Mononuclear cell (primary cell): Measurements from ENCODE around the gene NACC2. TPM values are rescaled to one million over a fixed set of nuclear protein-coding genes. Genes with fewer than 3 reads are reported as not detected.
A peak's percentile ranks its signal among the peaks of the same experiment; 100 is the strongest.

Experiments used
- H3K27me3 ChIP-seq: 2 replicates; pipeline ENCODE4 v1.6.0; 2011; ENCODE audit warnings: low read length, control low read depth; ENCODE audit not compliant: insufficient read depth
- H3K4me1 ChIP-seq: 2 replicates; pipeline ENCODE4 v1.5.1; 2011; ENCODE audit warnings: mild to moderate bottlenecking, low read length, control low read depth; ENCODE audit not compliant: insufficient read depth
- H3K4me3 ChIP-seq: 2 replicates; pipeline ENCODE4 v1.5.1; 2011; ENCODE audit warnings: mild to moderate bottlenecking, low read length, moderate library complexity
- H3K9me3 ChIP-seq: 2 replicates; pipeline ENCODE4 v1.5.1; 2011; ENCODE audit warnings: low read depth, mild to moderate bottlenecking, control low read depth, low read length
- total RNA-seq: library from RNA; depleted of rRNA; stranded (reverse); fragments of >200 nt; gene quantifications from one replicate; pipeline ENCODE4 v1.2.3, GENCODE V29; 2012

Gene NACC2
- total RNA-seq, 1 donor: 9.2 TPM

- Histone ChIP-seq H3K27me3 (no peaks in the 10 kb centered on the region), H3K9me3 (no peaks in the 10 kb centered on the region), H3K4me3 (no peak overlapping the region), H3K4me1 (peaks cover 42% of the 10 kb centered on the region)
Observed at GRCh38 chr9:135961811-135962695, 133.0 kb downstream of the NACC2 start.

GRCh38 chr9:135961277-135961715 lies 133.8 kb downstream of the NACC2 start, which contains the start of gene UBAC1:
TSS of gene UBAC1 (minus strand) at chr9:135961373. CDS start at chr9:135961162, 211 bp downstream.
- Histone ChIP-seq H3K27me3 (no peaks in the 10 kb centered on the region), H3K9me3 (no peaks in the 10 kb centered on the region), H3K4me1 (peaks cover 41% of the 10 kb centered on the region), H3K4me3 (peak within 1 kb of the TSS; percentile 65)

- H3K9me3 ChIP-seq: no peaks in the 10 kb centered on the region
- peak overlapping the region; percentile 65 for H3K4me3 ChIP-seq
- no peaks in the 10 kb centered on the region for H3K27me3 ChIP-seq
- peaks cover 41% of the 10 kb centered on the region for H3K4me1 ChIP-seq
Observed at GRCh38 chr9:135960411-135961276, 134.4 kb downstream of the NACC2 start.

- Histone ChIP-seq H3K9me3 (no peaks in the 10 kb centered on the region), H3K4me3 (peak overlapping the region; percentile 65), H3K4me1 (peaks cover 41% of the 10 kb centered on the region), H3K27me3 (no peaks in the 10 kb centered on the region)
Observed at GRCh38 chr9:135959814-135960213, 135.3 kb downstream of the NACC2 start.

GRCh38 chr9:135958485-135958884 lies 136.6 kb downstream of the NACC2 start:
- Histone ChIP-seq H3K4me3 (no peak overlapping the region), H3K4me1 (peaks cover 41% of the 10 kb centered on the region), H3K9me3 (no peaks in the 10 kb centered on the region)

GRCh38 chr9:135957431-135957830 lies 137.7 kb downstream of the NACC2 start:
- H3K27me3 ChIP-seq: no peaks in the 10 kb centered on the region
- no peak overlapping the region for H3K4me3 ChIP-seq
- H3K9me3 ChIP-seq: no peaks in the 10 kb centered on the region
- peaks cover 38% of the 10 kb centered on the region for H3K4me1 ChIP-seq

More at GRCh38 chr9:135958485-135958884, 136.6 kb downstream of the NACC2 start:
- H3K27me3 ChIP-seq: no peaks in the 10 kb centered on the region

GRCh38 chr9:135956802-135957174 lies 138.3 kb downstream of the NACC2 start:
- Histone ChIP-seq H3K27me3 (no peaks in the 10 kb centered on the region), H3K9me3 (no peaks in the 10 kb centered on the region), H3K4me3 (no peak overlapping the region), H3K4me1 (peaks cover 31% of the 10 kb centered on the region)

Other genes starting within 250 kb of the NACC2 start
- 17.2 TPM for gene CAMSAP1, start 187.7 kb downstream of the NACC2 start, total RNA-seq
- gene UBAC1, start 133.9 kb downstream of the NACC2 start, total RNA-seq: 19.3 TPM
- 5.6 TPM for gene TMEM250, start 23.6 kb upstream of the NACC2 start, total RNA-seq
- gene LHX3, start 109.8 kb upstream of the NACC2 start, total RNA-seq: not detected
- gene QSOX2, start 150.5 kb upstream of the NACC2 start, total RNA-seq: 8.1 TPM
- 0.10 TPM for gene CCDC187, start 208.8 kb upstream of the NACC2 start, total RNA-seq
- gene GPSM1, start 232.2 kb upstream of the NACC2 start, total RNA-seq: 2.6 TPM